ENCODE data around the gene PDE2A.

PDE2A gene

GRCh38 chr11:72591023-72591422 lies 83.2 kb downstream of the PDE2A start:
- DNase-seq (ENCODE audit: low read depth in 2 of 2): no peak

- peak; percentile 33 to 38 for DNase-seq (ENCODE audit: low read depth in 2 of 2)
Measured at GRCh38 chr11:72589802-72590761, 84.1 kb downstream of the PDE2A start.

GRCh38 chr11:72588421-72589410 lies 85.5 kb downstream of the PDE2A start:
- no peak for DNase-seq (ENCODE audit: low read depth in 2 of 2)

- no peak for DNase-seq (ENCODE audit: low read depth in 2 of 2)
Measured at GRCh38 chr11:72587696-72588095, 86.5 kb downstream of the PDE2A start.

GRCh38 chr11:72586321-72587090 lies 87.7 kb downstream of the PDE2A start:
- DNase-seq (ENCODE audit: low read depth in 2 of 2): no peak

- DNase-seq (ENCODE audit: low read depth in 2 of 2): peak; percentile 22 to 36
Measured at GRCh38 chr11:72585762-72586311, 88.4 kb downstream of the PDE2A start.

- DNase-seq (ENCODE audit: low read depth in 2 of 2): no peak
Measured at GRCh38 chr11:72584939-72585597, 89.2 kb downstream of the PDE2A start.

- DNase-seq (ENCODE audit: low read depth in 2 of 2): peak in 1 of 2 donors; percentile 28
Measured at GRCh38 chr11:72584293-72584938, 89.8 kb downstream of the PDE2A start.

GRCh38 chr11:72583616-72584292 lies 90.5 kb downstream of the PDE2A start:
- DNase-seq (ENCODE audit: low read depth in 2 of 2): no peak

- DNase-seq (ENCODE audit: low read depth in 2 of 2): no peak
Measured at GRCh38 chr11:72583177-72583553, 91.1 kb downstream of the PDE2A start.

- DNase-seq (ENCODE audit: low read depth in 2 of 2): no peak
Measured at GRCh38 chr11:72582206-72583176, 91.7 kb downstream of the PDE2A start.

- DNase-seq (ENCODE audit: low read depth in 2 of 2): no peak
Measured at GRCh38 chr11:72581067-72581466, 93.2 kb downstream of the PDE2A start.

- DNase-seq (ENCODE audit: low read depth in 2 of 2): no peak
Measured at GRCh38 chr11:72580642-72580950, 93.6 kb downstream of the PDE2A start.

- no peak for DNase-seq (ENCODE audit: low read depth in 2 of 2)
Measured at GRCh38 chr11:72579816-72580641, 94.2 kb downstream of the PDE2A start.

- no peak for DNase-seq (ENCODE audit: low read depth in 2 of 2)
Measured at GRCh38 chr11:72578991-72579815, 95.0 kb downstream of the PDE2A start.

- no peak for DNase-seq (ENCODE audit: low read depth in 2 of 2)
Measured at GRCh38 chr11:72578566-72578965, 95.7 kb downstream of the PDE2A start.

- no peak for DNase-seq (ENCODE audit: low read depth in 2 of 2)
Measured at GRCh38 chr11:72578051-72578450, 96.2 kb downstream of the PDE2A start.

All from stimulated activated CD8-positive, alpha-beta memory T cell treated with anti-CD3 and anti-CD28 coated beads, Interleukin-2, amount 100 ng/mL, for 48 hours (primary cell).